DND-41 (cell line): Measurements from ENCODE around the gene BDNF.

Experiments used
- ATAC-seq: fragments of 200-7000 bp; cut with Tn5 transposase; 3 replicates; pipeline ENCODE4 v1.9.1; 2021; ENCODE audit warnings: low read depth; ENCODE audit not compliant: insufficient read depth
- DNase-seq: peaks from one replicate; pipeline ENCODE4 v3.0.0-alpha.2; 2020
- H2AFZ ChIP-seq: 2 replicates; pipeline ENCODE4 v1.6.0; 2012; ENCODE audit warnings: low read depth, low read length
- H3K27ac ChIP-seq: 2 replicates; pipeline ENCODE4 v1.5.1; 2012; ENCODE audit warnings: low read length, inconsistent platforms
- H3K27me3 ChIP-seq: fragments of 200-600 bp; sonication (generic); 2 replicates; pipeline ENCODE4 v1.6.0; 2012; ENCODE audit warnings: low read length, mild to moderate bottlenecking, inconsistent platforms; ENCODE audit not compliant: insufficient read depth, poor library complexity
- H3K36me3 ChIP-seq: 2 replicates; pipeline ENCODE4 v1.5.1; 2012; ENCODE audit warnings: low read length, inconsistent platforms; ENCODE audit not compliant: insufficient read depth
- H3K4me1 ChIP-seq: 2 replicates; pipeline ENCODE4 v1.5.1; 2012; ENCODE audit warnings: mild to moderate bottlenecking, low read length; ENCODE audit not compliant: insufficient read depth
- H3K4me2 ChIP-seq: 2 replicates; pipeline ENCODE4 v1.6.0; 2012; ENCODE audit warnings: mild to moderate bottlenecking, moderate library complexity, low read length, inconsistent platforms; ENCODE audit not compliant: insufficient read depth
- H3K4me3 ChIP-seq, 2 experiments: fragments of 200-600 bp in 1 of 2; shearing (Covaris generic) in 1 of 2; 2 replicates each; pipeline ENCODE4 v1.5.1; 2012 to 2016; ENCODE audit warnings: inconsistent platforms in 2 of 2, low read length in 2 of 2, mild to moderate bottlenecking in 2 of 2, low read depth in 1 of 2, moderate library complexity in 1 of 2
- H3K79me2 ChIP-seq: 2 replicates; pipeline ENCODE4 v1.6.0; 2012; ENCODE audit warnings: low read length, inconsistent platforms; ENCODE audit not compliant: insufficient read depth
- H3K9ac ChIP-seq: 2 replicates; pipeline ENCODE4 v1.6.0; 2012; ENCODE audit warnings: low read depth, mild to moderate bottlenecking, inconsistent platforms, low read length, moderate library complexity
- H3K9me3 ChIP-seq: 2 replicates; pipeline ENCODE4 v1.5.1; 2012; ENCODE audit warnings: low read length, moderate library complexity, mild to moderate bottlenecking, inconsistent platforms; ENCODE audit not compliant: insufficient read depth, severe bottlenecking
- H4K20me1 ChIP-seq: 2 replicates; pipeline ENCODE4 v1.6.0; 2012; ENCODE audit warnings: low read length; ENCODE audit not compliant: insufficient read depth
- EZH2 ChIP-seq: IDR thresholded peaks from 3 replicates; pipeline ENCODE4 v1.6.1; 2012; ENCODE audit warnings: borderline replicate concordance, low read depth, mild to moderate bottlenecking, moderate library complexity, low read length, inconsistent platforms; ENCODE audit not compliant: severe bottlenecking
- TF ChIP-seq, protein P1 (sequence below): IDR thresholded peaks from 2 replicates; pipeline ENCODE4 v1.5.1; 2012; ENCODE audit warnings: borderline replicate concordance, low read length, moderate library complexity, mild to moderate bottlenecking; ENCODE audit not compliant: poor library complexity, severe bottlenecking; ENCODE audit errors: extremely low read depth

Gene BDNF

DNA sequence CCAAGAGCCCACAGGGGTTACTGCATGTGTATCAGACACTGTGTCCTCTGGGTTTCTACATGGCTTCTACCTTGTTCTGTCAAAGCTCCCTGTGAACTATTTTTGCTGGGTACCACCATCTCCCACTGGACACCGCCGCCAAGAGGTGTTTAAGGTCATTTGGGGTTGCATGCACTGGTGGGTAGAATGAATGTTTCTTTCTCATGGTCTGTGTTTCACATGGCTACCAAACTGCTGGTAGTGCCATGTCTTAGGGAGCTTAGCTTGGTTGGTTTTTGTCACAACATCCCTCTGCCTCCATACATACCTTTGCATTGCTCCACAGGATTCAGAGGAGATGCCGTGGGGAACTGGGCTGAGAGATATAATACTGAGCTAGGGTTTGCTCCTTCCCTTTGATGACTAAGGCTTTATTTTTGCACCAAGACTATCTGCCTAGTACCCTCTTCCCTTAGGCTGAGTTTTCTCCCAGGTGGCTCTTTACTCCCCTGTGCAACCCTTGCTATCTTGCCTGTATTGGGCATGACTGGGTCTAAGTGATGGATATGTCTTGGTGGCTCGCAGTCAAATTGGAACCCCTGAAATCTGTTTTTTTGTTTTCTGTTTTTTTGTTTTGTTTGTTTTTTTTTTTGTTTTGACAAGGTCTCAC lies 73.2 kb downstream of the BDNF start:
- H3K9me3 ChIP-seq: no peaks in the 10 kb centered on the region
- no peak overlapping the region for H2AFZ ChIP-seq
- ATAC-seq (no peak), DNase-seq (no peak)
- no peak overlapping the region for H3K9ac ChIP-seq
- no peak overlapping the region for H3K4me3 ChIP-seq
- H4K20me1 ChIP-seq: no peaks in the 10 kb centered on the region
- H3K36me3 ChIP-seq: no peaks in the 10 kb centered on the region
- H3K79me2 ChIP-seq: no peaks in the 10 kb centered on the region
- no peaks in the 10 kb centered on the region for H3K4me1 ChIP-seq
- no peaks in the 10 kb centered on the region for H3K27me3 ChIP-seq
- no peak overlapping the region for H3K4me2 ChIP-seq
- TF ChIP-seq, protein P1, sequence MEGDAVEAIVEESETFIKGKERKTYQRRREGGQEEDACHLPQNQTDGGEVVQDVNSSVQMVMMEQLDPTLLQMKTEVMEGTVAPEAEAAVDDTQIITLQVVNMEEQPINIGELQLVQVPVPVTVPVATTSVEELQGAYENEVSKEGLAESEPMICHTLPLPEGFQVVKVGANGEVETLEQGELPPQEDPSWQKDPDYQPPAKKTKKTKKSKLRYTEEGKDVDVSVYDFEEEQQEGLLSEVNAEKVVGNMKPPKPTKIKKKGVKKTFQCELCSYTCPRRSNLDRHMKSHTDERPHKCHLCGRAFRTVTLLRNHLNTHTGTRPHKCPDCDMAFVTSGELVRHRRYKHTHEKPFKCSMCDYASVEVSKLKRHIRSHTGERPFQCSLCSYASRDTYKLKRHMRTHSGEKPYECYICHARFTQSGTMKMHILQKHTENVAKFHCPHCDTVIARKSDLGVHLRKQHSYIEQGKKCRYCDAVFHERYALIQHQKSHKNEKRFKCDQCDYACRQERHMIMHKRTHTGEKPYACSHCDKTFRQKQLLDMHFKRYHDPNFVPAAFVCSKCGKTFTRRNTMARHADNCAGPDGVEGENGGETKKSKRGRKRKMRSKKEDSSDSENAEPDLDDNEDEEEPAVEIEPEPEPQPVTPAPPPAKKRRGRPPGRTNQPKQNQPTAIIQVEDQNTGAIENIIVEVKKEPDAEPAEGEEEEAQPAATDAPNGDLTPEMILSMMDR: no peak
- TF ChIP-seq EZH2: no peak
- H3K27ac ChIP-seq: no peak overlapping the region

DNA sequence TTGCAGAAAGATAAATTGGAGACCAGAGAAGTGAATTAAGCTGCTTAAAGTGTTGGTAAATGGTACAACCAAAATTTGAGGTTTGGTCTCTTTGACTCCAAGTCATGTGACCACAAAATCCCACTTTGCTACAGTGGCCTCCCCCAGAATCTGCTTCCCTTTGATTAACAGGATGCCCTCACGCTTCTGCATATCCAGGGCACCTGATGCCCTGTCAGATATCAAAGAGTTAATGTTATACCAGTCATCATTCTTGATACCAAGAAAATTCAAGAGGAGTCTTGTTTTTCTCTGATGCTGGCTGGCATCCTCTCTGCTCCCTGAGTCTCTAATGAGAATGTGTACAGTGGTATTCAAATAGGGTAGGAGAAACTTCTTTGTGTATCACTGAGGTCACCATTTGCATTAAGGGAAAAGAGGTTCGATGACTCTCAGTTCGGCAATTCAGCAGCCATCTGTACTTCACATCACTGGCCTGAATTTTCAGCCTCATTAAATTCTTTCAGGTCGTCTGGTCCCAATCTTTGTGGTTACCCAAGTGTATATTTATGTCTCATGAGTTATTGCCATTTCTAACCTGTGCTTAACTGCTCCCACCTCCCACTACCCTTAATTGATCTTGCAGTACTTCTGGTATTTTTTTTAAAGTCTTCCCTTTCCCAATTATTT lies 73.9 kb downstream of the BDNF start:
- Histone ChIP-seq H3K4me3 (no peak overlapping the region), H3K9ac (no peak overlapping the region), H3K27me3 (no peaks in the 10 kb centered on the region), H3K79me2 (no peaks in the 10 kb centered on the region), H3K9me3 (no peaks in the 10 kb centered on the region), H3K4me1 (no peaks in the 10 kb centered on the region), H3K4me2 (no peak overlapping the region), H4K20me1 (no peaks in the 10 kb centered on the region), H3K27ac (no peak overlapping the region), H3K36me3 (no peaks in the 10 kb centered on the region), H2AFZ (no peak overlapping the region)
- ATAC-seq (no peak), DNase-seq (no peak)
- TF ChIP-seq, protein P1: no peak

DNA sequence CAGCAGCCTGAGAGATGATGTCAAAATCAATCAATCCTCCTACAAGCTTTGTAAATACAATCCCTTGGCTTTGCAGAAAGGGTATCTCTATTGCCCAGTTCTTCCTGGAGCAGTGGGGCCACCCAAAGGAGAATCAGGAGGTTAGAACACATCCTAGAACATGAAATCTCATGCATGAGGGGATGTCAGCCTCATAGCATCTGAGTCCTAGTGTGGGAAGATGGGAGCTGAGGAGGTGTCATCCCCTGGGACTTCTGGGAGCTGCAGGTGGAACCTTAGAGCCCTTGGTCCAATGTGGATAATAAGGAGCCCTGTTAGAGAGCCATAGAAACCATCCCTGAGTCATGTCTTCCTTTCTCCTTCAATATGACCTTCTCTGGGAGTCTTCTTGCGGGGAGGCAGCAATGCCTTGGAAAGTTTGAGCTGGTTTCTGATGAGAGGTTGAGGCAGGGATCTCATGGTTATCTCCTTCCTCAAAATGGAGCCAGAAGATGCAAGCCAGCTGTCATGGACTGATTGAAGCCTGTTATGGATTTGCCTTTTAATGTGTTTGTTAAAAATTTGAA lies 74.8 kb downstream of the BDNF start:
- H3K27me3 ChIP-seq: no peaks in the 10 kb centered on the region
- no peaks in the 10 kb centered on the region for H3K4me1 ChIP-seq
- no peak for TF ChIP-seq EZH2
- TF ChIP-seq, protein P1: no peak
- no peak overlapping the region for H3K27ac ChIP-seq
- no peaks in the 10 kb centered on the region for H4K20me1 ChIP-seq
- no peak overlapping the region for H3K4me2 ChIP-seq
- no peak overlapping the region for H3K9ac ChIP-seq
- H3K9me3 ChIP-seq: no peaks in the 10 kb centered on the region
- H3K36me3 ChIP-seq: no peaks in the 10 kb centered on the region
- no peak overlapping the region for H3K4me3 ChIP-seq
- DNase-seq (no peak), ATAC-seq (no peak)
- H3K79me2 ChIP-seq: no peaks in the 10 kb centered on the region
- H2AFZ ChIP-seq: no peak overlapping the region
